Upper lobe of left lung (tissue), 4 donors: Measurements from ENCODE around the gene DMD.

Experiments used
- CTCF ChIP-seq, 6 experiments: fragments of 450-650 bp in 4 of 6; fragments of 200-600 bp in 2 of 6; sonication (generic) in 2 of 6; IDR thresholded peaks; one replicate each; pipeline ENCODE4 v1.5.1; 2016 to 2019; ENCODE audit warnings: antibody characterized with exemption in 6 of 6
- POLR2A ChIP-seq, 4 donors: fragments of 450-650 bp; IDR thresholded peaks; one replicate each; pipeline ENCODE4 v1.5.1; 2016 to 2017; ENCODE audit warnings: antibody characterized with exemption in 4 of 4, mild to moderate bottlenecking in 2 of 4
- POLR2AphosphoS5 ChIP-seq, 2 donors: sonication (generic); formaldehyde crosslinking; IDR thresholded peaks; one replicate each; pipeline ENCODE4 v1.5.1; 2017; ENCODE audit warnings: antibody characterized with exemption in 2 of 2

GRCh38 chrX:31506928-31507327, 1704.4 kb downstream of the DMD start:
- no peak for TF ChIP-seq CTCF (IDR thresholded peaks at IDR 0.05)
- TF ChIP-seq POLR2A (IDR thresholded peaks at IDR 0.05) = no peak
- no peak for TF ChIP-seq POLR2AphosphoS5 (IDR thresholded peaks at IDR 0.05)
